HG03064 (cell line): Measurements from ENCODE around the gene ERVK3-1.
A peak's percentile ranks its signal among the peaks of the same experiment; 100 is the strongest.
"Not testable (repeated sequence)": the region's sequence is repeated elsewhere in the genome, so short reads cannot be mapped to it uniquely, and the experiment has no call there.

Source experiments
- ATAC-seq: cut with Tn5 transposase; IDR thresholded peaks from one replicate; pipeline ENCODE4 v1.9.1; 2021; ENCODE audit warnings: low read depth; ENCODE audit not compliant: unreplicated experiment

ERVK3-1 gene

DNA sequence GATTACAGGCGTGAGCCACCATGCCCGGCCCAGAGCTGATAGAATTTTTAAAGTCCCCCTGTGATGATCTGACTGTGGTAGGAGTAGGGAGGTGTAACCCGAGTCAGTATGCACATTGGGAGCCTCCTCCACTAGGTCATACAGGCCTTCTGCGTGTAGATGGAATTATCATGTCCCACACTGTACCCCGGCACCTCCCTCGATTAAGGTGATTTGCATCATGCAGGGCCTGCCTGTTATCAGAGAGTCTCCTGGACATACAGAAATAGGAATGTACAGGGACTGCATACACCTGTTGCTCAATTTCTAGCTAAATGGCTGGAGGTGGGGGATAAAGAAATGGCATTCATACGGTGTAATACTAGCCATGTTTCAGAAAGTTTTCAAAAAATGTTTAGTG, 922 bp upstream of the ERVK3-1 start:
- no peak for ATAC-seq

DNA sequence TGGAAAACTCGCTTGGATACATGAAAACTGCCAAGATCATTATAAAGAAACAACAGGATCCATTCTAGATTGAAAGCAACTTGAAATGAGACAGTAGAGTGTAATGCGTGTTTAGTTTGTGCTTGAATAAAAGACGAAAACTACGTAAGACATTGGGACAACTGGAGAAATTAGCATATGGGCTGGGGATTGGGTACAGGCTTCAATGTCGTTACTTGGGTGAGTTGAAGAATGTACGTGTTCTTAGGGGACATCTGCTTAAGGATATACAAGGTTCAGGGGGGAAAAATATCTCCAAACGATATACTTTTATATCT, 471 bp upstream of the ERVK3-1 start:
- ATAC-seq = no peak

DNA sequence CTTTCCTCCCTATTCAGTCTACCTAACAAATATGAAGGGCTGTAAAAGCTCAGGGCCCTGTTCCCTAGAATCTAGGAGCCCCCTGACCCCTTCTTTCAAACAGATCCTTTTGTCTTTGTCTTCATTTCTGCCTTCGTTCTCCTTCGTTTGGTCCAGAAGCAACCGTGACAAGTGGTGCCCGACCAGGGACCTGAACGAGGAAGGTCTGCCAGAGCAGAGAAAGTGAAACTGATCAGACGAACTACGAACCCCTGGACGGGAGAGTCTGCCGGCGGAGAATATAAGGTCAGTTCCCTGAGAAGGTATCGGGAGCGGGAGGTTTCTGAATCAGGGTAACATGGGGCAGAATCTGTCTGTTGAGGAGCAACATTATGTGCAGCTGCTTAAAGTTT, 751 bp downstream of the ERVK3-1 start:
- ATAC-seq = no peak

DNA sequence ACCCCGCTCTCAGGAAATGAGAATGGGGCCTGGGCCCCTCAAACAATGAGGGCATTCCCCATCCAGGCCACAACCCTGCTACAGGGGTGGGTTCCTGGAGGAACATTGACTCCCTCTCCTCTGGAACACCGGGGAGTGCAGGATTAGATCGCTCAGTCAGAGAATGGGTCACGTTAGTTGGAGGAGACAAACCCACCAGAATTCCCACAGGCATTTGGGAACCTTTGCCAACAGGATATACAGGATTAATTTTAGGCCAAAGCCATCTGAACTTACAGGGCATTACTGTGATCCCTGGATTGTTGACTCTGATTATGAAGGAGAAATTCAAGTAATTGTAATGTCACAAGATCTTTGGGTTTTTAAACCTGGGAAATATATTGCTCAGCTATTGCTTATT, 2.6 kb downstream of the ERVK3-1 start:
- no peak for ATAC-seq

DNA sequence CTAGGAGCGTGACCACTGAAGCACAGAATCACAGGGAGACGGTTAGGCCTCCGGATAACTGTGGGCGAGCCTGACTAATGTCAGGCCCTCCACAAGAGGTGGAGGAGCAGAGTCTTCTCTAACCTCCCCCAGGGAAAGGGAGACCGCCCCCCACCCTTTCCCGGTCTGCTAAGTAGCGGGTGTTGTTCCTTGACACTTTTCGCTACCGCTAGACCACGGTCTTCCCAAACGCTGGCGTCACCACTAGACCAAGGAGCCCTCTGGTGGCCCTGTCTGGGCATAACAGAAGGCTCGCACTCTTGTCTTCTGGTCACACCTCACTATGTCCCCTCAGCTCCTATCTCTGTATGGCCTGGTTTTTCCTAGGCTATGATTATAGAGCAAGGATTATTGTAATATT, 5.5 kb downstream of the ERVK3-1 start:
- not testable (repeated sequence) for ATAC-seq

DNA sequence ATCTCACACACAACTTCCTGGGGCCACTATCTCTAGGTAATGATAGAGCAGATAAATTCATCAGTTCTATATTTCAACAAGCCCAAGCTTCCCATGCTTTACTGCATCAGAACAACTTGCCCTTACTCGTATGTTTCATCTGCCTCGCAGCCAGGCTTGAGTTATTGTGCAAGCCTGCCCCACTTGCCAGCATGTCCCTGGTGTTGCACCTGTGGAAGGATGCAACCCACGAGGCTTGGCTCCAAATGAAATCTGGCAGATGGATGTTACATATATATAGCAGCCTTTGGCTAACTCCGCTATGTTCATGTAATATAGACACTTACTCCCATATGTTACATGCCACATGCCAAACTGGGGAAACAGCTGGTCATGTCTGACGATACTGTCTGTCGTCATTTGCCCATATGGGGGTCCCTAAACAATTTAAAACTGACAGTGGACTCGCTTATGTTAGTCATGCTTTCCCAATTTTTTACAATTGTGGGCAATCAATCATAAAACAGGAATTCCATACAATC, 6.2 kb downstream of the ERVK3-1 start:
- ATAC-seq = no peak

DNA sequence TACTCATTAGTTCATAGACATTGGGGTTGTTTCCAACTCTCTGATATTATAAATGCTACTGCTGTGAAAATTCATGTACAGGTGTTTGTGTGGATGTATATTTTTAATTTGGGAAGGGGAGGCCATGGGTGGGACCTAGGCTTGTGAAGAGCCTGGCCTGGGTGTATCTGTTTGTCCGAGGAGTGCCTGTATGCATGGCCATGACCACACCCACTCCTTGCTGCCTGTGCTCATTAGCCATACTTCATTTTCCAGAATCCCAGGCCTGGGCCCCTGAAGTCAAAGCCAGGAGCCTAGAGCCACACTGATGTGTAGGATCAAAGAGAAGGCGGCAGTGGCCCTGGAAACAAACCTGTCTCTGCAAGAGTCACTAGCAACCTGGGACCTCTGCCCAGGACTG, 10.4 kb downstream of the ERVK3-1 start:
- ATAC-seq = no peak

DNA sequence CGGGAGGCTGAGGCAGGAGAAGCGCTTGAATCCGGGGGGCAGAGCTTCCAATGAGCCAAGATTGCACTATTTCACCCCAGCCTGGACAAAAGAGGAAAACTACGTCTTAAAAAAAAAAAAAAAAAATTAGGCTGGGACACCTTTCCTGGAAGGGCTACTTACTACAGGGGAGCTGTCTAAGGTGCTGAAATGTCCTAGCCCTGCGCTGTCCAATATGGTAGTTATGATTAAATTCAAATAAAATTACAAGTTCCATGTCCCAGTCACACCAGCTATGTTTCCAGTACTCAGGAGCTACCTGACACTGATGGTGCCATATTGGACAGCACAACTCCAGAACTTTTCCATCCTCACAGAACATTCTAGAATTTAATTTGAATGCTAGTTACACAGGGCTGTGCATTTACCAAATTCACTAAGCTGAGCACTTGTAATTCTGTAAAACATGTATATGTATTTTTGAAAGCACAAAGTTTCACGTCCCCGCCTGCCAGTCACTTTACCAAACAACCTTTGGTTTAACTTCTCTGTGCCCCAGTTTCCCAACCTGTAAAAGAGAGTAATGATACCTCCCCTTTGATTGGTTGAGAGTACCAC, 12.4 kb downstream of the ERVK3-1 start:
- no peak for ATAC-seq

DNA sequence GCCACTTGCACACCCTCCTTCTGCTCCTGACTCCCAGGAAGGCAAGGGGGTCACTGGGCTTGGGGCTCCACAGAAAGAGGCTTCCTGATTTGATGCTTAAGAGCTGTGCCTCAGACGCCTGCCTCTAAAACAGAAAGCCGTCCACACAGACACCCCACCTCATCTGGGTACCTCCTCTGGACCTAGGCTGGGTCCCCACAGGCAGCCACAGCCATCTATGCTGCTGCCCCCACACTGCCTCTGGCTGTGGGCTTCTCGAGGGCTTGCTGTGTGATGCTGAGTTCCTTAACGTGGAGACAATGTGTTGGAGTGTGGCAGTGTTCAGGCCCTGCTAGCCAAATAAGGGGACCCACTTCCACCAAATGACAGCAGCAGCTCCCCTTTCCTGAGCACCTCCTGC, 13.1 kb downstream of the ERVK3-1 start:
- ATAC-seq = no peak

DNA sequence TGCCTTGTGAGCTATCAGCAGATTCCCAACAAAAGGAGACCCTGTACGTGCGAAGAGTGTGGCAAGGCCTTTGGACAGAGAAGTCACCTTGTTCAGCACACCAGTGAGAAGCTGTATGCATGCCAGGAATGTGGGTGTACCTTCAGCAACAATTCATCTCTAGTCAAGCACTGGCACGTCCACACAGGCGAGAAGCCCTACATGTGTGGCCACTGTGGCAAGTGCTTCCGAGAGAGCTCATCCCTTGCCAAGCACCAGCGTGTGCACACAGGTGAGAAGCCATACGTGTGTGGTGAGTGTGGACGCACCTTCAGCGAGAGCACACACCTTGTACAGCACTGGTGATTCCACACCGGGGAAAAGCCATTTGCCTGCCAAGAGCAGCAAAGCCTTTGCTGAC, 14.1 kb downstream of the ERVK3-1 start:
- no peak for ATAC-seq

DNA sequence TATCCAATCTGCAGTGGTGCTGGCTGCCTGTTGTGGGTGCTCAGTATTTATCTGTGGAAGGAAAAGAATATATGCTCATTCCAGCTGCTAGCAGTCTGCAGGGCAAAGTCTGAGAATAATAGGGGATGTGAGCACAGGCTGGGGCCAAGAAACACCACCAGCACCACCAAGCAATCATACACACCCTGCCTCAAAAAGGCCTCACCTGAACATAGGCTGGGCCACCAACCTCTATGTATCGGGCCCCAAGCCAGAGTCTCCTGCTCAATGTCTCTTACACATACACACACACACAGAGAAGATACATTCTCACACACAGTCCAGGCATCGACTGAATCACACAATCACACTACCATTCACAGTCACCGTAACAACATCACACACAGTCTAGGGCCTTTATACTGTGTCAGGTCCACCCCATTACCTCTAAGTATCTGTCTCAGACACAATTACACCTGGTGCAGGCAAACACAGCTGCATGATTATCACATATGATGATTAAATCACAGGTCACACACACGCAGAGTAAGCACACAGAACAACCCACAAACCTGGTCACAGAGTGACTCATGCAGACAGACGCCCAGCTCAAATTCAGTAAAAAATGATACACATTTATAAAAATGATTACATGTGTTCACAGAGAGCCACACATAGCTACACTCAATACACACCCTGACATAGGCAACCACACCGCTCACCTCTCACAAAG, 20.3 kb downstream of the ERVK3-1 start:
- ATAC-seq = no peak

DNA sequence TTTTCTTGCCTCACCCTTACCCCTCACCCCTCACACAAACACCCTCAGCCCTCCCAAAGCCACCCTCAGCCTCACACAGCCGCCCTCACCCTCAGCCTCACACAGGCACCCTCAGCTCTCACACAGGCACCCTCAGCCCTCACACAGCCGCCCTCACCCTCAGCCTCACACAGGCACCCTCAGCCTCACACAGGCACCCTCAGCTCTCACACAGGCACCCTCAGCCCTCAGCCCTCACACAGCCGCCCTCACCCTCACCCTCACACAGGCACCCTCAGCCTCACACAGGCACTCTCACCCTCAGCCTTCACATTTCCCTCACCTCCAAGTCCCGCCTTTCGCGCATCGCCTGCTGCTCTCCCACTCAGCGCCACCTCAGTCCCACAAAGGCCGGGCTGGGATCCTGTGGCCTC, 21.3 kb downstream of the ERVK3-1 start:
- ATAC-seq = no peak

DNA sequence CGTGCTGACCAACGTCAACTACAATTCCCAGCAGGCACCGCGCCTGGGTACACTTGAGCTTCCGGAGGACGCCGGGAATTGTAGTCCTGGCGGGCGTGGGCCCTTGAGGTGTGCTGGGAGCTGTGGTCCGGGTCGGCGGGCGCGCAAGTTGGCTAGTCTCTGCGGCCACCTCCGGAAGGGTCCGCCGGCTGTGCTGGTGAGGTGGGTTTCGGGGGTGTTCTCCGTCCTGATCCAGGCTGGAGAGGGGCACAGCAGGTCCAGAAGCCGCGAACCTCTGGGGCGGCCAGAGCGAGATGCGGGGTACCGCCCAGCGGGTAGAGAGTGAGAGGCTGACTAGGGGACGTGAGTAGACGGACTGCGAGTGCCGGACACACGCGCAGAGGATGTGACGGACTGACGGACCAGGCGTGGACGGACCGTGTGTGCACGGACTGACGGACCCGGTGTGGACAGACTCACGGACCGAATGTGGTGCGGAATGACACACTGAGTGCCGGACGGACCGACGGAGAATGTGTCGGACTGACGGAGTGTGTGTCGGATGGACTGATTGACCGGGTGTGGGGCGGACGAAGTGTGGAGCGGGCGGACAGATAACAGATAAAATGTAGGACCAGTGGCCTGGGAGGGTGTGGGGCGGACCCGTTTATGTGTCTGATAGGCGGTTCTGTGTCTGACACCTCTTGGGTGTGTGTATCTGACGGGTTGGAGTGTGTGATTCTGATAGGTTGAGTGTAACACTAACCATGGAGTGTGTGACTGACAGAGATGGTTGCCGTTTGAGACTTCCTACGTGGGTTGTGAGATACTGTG, 21.9 kb downstream of the ERVK3-1 start, which contains the start of gene ZSCAN22:
TSS of gene ZSCAN22 (plus strand) at position 81 of the 813 bp plus-strand sequence. CDS start 7,809 bp downstream, outside the sequence.
- peak; percentile 84 for ATAC-seq

DNA sequence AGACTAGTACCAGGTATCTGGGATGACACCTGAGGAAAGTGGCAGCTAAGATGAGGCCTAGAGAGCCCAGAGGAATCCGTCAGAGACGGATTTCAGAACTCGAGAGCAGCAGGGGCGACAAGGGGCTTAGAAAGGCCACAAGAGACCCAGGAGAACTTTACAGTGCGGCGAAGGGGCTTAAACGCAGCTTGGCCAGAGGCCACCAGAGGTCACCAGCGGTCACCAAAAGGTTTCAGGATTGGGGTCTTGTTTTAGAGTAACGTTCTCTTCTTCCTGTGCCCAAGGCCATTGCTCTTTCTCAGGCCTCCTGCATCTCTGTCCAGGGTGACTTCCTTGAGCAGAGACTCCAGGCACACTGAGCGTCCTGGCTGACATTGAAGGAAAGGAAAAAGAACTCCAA, 23.8 kb downstream of the ERVK3-1 start:
- ATAC-seq = no peak

DNA sequence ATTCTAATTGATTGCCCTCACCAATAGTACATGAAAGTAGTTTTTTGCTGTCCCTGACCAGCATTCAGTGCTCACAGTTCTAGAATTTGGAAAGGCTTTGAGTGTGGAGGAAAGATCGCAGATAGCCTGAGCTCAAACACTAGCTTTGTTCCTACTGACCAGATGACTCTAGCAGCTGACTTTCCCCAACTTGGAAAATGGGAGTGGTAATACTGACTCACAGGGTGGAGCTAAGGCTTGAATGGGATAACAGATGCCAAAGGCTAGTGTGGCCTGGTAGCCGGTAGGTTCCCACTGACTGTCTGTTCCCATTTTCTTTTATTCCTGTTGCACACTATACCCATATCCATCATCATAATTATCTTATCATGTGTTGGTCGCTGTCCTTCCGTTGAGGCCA, 25.3 kb downstream of the ERVK3-1 start:
- no peak for ATAC-seq

DNA sequence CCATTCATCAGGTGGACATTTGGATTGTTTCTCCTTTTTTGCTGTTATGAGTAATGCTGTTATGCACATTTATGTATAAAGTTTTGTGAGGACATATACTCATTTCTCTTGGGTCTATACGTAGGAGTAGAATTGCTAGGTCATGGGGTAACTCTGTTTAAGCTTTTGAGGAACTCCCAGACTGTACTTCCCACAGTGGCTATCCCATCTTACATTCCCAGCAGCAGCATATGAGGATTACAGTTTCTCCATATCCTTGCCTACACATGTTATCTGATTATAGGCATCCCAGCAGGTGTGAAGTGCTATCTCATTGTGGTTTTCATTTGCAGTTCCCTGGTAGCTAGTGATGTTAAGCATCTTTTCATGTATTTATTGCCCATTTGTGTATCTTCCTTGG, 27.5 kb downstream of the ERVK3-1 start:
- no peak for ATAC-seq

DNA sequence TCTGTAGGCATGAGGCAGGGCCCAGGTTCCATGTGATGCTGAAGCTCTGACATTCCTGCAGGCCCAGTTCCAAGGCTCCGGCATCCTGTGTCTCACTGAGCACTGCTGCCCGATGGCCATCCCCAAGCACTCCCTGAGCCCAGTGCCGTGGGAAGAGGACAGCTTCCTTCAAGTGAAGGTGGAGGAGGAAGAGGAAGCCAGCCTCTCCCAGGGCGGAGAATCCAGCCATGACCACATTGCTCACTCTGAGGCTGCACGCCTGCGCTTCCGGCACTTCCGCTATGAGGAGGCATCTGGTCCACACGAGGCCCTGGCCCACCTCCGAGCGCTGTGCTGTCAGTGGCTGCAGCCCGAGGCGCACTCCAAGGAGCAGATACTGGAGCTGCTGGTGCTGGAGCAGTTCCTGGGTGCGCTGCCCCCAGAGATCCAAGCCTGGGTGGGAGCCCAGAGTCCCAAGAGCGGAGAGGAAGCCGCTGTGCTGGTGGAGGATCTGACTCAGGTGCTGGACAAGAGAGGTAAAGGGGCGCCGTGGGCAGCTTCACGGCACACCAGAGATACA, 29.6 kb downstream of the ERVK3-1 start:
- ATAC-seq = no peak

DNA sequence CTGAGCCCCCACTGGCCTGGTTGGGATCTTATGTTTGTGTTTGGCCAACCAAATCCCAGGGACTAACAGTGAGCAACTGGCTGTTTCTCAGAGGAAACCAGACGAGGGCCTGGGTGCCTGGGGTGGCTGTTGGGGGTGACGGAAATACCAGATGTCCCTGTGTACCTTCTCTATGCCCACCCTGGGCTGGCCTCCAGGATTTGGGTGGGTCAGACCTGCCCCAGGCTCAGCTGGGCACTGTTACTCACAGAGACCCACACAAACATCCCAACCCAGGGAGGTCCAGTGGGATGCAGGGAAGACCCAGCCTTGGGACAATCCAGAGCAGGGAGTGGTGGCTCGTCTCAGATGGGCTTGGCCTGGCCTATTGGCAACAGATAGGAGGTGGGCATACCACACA, 30.5 kb downstream of the ERVK3-1 start:
- ATAC-seq = no peak

DNA sequence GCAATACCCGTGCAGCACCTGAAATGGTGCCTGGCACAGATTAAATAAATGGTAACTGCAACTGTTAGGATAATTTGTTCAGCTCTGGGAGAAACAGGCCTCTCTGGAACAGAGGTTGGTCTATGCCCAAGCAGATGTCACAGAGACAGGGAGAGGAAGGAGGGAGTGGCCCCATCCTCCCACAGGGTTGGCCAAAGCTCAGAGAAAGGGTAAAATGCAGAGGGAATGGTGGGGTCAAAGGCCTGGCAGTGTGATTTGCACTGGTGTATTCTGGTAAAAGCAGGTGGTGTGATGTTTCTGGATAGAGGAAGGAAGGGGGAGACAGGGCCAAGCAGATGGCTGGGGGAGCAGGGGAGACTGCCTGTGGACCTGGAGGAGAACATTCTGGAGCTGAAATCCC, 31.0 kb downstream of the ERVK3-1 start:
- no peak for ATAC-seq

DNA sequence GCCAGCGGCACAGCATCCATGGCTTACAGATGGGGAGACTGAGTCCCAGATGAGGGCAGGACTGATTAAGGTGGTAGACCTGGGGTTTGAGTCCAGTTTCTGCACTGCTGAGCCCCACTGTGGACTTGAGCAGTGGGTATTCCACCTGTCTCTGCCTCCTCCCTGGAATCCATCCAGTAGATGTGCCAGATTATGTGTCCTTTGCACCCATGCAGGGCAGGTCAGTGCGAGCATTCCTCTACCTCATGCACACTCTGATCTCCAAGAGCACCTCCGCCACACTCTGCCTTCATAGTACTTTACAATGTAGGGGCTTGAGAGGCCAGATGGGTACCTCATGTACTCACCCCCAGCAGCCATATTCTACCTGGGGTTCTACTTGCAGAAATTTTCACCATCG, 31.6 kb downstream of the ERVK3-1 start:
- ATAC-seq = no peak

DNA sequence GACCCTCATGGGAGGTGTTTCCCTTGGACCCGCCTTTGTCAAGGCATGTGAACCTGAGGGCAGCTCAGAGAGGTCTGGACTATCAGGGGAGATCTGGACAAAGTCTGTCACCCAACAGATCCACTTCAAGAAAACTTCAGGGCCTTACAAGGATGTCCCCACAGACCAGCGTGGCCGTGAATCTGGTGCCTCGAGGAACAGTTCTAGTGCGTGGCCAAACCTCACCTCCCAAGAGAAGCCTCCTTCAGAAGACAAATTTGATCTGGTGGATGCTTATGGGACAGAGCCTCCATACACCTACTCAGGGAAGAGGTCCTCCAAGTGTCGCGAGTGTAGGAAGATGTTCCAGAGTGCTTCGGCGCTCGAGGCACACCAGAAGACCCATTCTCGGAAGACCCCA, 33.2 kb downstream of the ERVK3-1 start:
- no peak for ATAC-seq
